HG03039 (cell line): Measurements from ENCODE around the gene RHPN2.

Experiments
- ATAC-seq: cut with Tn5 transposase; IDR thresholded peaks from one replicate; pipeline ENCODE4 v1.9.1; 2021; ENCODE audit warnings: mild to moderate bottlenecking, moderate library complexity; ENCODE audit not compliant: unreplicated experiment

The RHPN2 gene

GRCh38 chr19:33064792-33065550 lies at the start of gene RHPN2:
Gene RHPN2 (minus strand): TSS chr19:33064888. CDS start chr19:33064852, 36 bp downstream.
- peak; percentile 44 for ATAC-seq

DNA sequence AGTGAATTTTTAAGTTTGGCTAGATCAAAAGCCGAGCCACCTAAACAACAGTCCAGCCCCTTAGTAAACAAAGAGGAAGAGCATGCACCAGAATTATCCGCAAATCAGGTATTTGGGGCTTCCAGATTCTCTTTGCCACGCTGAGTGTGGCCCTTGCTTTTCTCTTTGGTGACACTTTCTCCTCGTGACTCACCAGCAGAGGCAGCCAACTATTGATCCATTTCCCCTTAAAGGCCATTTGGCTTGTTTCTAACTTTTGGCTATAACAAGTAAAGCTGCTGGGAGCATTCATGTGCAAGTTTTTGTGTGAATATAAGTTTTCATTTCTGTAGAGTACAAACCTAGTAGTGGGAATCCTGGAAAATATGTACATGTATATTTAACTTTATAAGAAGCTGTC lies 49.6 kb upstream of the RHPN2 start:
- no peak for ATAC-seq

- ATAC-seq: no peak
These were observed 46.9 kb upstream of the RHPN2 start for GRCh38 chr19:33111587-33111986.

DNA sequence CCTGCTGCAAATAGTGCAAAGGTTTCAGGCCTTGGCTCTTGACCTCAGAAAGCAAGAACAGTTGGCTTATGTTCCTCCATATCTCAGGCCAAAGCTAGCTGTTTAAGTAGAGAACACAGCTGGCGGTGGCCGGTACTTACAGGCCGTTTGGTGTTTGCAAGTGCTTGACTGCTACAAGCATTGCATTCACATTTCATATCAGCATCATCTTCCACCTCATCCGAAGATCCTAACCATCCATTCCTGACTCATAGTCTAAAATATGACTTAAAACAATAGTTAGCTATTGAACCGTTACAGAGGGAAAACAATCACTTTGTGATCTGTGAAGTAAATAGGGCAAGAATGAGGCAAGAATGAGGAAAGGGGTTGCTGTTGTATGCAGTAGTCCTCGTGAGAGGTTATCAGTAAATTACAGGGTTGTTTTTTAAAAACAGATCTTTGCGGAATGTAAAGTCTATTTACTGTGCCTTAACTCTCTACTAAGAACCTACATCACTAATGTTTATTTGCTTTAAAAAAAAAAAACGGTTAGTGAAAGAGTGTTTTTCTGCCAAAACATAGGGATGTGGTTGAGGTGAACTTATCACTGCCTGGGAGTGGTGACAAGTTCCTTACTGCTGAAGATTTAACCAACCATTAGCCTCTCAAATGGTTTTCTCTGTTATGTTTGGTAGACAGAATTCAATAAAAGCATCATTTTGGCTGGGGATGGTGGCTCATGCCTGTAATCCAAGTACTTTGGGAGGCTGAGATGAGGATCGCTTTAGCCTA lies 45.6 kb upstream of the RHPN2 start:
- ATAC-seq: no peak

DNA sequence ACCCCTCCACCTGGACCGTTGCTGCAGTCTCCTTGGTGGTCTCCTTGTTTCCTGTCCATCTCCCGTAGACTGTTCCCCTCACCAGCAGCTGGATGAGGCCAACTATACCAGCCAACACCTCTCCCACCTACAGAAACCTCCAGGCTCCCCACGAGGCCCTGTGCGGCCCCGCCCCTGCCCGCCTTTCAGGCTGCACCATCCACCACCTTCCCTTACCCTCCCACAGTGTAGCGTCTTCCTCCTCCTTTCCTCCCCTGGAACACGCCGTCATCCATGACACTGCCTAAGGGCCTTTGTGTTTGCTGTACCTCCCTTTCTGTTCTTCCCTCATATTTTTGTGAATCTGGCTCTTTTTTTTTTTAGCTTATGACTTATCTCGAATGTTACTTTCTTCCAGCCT lies 43.5 kb upstream of the RHPN2 start:
- no peak for ATAC-seq

DNA sequence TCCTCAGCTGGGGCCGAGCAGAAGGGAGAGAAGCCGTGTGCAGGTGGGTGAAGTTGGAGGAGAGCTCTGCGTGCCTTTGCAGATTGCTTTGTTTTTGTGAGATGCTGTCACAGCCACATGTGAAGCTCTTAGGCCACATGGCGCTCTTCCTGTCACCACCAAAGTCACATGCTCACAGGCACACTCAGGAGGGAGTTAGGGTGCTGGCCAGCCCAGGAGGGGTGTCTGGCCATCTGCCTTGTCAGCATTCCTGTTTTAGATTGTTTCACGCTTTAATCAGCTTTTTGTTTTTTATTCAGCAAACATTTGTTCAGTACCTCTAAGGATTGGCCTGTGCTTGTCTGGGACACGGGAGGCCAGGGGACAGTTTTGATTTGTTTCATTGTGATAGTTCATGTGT lies 38.2 kb upstream of the RHPN2 start:
- no peak for ATAC-seq

GRCh38 chr19:33100894-33101644 lies 36.4 kb upstream of the RHPN2 start:
- ATAC-seq: no peak

- ATAC-seq: no peak
These were observed 33.4 kb upstream of the RHPN2 start for GRCh38 chr19:33098055-33098534.

DNA sequence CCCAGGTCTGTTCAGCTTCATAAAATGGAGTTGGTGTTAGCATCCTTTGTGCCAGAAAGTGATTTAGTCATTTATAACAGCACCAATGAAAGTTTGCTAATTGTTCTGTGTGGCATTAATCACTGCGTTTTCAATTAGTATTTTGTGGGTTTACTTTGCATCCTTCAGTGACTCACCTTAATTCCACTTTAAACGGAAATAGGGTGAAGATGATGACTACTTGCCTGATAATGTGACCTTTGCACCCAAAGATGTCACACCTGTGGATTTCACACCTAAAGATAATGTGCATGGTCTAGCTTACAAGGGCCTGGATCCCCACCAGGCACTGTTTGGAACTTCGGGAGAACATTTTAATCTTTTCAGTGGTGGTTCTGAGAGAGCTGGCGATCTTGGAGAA lies 31.3 kb upstream of the RHPN2 start:
- ATAC-seq: no peak

DNA sequence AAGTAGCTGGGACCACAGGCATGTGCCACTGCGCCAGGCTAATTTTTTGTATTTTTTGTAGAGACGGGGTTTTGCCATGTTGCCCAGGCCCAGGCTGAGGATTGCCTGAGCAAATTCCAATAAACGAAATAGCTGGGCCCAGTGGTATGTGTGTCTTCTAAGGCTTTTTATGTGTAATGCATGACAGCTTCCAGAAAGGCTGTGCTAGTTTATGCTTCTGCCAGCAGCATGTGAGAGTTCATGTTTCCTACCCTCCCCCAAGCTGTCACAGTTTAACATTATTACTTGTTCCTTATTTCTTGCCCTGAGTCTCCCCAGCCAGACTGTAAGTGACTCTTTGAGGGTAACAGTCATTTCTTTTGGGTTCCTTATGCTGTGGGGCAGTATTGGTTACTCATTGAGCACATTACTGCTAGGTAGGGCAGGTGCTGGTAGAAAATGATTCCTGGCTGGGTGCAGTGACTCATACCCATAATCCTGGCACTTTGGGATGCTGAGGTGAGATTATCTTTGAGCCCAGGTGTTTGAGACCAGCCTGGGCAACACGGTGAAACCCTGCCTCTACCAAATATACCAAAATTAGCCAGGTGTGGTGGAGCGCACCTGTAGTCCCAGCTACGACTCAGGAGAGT lies 29.9 kb upstream of the RHPN2 start:
- no peak for ATAC-seq

DNA sequence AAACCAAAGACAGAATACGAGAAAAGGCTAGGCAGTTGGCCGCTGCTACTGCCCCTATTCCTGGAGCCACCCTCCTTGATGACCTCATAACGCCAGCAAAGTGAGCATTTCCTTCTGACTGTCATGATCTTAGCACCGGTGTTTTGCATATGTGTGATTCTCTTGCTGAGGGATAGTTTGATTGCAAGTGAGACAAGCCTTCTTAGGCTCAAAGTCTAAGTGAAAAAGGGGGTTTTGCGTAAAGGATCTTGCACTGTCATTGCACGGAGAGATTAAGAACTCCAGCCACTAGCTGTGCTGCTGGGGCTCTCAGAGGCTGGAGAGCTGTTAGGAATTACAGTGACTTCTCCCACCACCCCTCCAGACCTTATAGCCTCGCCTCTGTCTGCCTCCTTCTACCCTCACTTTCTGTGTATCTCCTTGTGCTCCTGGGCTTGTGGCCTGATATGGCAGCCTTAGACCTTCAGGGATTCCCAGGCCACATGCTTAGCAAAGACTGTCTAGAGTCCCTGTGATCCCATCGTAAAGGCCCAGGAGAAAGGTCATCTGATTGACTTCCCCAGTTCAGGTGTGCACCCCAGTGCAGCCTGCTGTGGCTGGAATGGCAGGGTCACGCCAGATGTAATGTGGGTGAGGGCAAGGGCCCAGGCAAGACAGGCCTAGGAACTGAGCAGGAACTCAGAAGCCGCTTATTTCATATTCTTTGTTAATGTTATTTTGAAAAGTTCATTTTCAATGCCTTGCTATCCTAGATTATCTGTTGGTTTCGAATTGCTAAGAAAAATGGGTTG lies 28.9 kb upstream of the RHPN2 start:
- no peak for ATAC-seq

- ATAC-seq: no peak
These were observed 25.5 kb upstream of the RHPN2 start for GRCh38 chr19:33090179-33090578.

DNA sequence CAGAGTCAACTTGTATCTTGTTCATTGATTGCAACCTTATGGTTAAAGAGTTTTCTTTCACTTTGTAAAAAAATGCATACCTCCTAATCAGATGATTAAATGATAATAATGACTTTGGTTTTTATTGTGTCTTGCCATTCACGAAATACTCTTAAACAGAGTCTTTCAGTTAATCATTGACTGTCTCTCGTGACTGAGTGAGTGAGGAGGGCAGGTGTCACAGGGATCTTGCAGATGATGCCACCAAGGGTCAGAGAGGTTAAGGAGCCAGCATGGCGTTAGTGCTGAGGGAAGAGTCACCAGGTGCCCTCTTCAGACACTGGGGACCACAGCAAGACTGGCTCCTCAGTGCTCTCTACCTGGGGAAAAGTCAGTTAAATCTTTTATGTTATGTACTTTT lies 24.3 kb upstream of the RHPN2 start:
- no peak for ATAC-seq

DNA sequence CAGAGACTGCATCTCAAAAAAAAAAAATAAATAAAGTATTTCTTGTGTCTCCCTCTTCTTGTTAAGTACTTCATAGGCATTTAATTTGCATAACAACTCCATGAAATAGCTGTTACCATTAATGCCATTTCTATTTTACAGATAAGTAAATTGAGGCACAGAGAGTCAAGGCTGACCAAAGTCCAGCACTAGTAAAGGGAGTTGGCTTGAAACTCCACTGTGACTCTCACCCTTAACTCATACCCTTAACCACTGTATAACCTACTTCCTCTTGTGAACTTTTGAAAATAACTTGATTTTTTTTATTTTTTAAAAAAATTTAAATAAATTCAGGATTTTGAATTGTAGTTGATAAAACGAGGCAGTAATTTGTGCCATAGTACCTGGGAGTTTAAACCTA lies 22.3 kb upstream of the RHPN2 start:
- ATAC-seq: no peak

DNA sequence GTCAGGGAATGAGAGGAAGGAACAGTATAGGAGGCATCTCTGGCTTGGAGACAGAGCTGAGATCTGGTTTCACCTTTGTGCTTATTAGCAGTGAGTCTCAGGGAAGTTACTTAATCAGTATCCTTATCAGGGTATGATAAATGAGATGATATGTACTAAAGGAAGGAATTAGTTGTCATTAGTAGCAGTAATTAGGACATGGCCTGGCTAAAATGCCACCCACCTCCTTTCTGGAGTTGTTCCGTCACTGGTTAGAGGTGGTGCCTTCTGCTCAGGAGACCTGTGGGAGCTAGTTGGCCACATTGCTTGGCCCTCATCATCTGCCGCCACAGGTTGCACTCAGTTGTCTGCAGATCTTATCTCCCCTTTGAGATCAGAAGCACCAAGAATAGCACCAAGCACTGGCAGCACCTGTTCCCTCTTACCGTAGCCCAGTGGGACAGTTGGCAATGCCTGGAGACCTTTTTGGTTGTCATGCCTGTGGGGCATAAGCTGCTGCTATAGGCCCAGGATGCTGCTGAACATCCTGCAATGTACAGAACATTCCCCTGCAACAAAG lies 21.0 kb upstream of the RHPN2 start:
- no peak for ATAC-seq

DNA sequence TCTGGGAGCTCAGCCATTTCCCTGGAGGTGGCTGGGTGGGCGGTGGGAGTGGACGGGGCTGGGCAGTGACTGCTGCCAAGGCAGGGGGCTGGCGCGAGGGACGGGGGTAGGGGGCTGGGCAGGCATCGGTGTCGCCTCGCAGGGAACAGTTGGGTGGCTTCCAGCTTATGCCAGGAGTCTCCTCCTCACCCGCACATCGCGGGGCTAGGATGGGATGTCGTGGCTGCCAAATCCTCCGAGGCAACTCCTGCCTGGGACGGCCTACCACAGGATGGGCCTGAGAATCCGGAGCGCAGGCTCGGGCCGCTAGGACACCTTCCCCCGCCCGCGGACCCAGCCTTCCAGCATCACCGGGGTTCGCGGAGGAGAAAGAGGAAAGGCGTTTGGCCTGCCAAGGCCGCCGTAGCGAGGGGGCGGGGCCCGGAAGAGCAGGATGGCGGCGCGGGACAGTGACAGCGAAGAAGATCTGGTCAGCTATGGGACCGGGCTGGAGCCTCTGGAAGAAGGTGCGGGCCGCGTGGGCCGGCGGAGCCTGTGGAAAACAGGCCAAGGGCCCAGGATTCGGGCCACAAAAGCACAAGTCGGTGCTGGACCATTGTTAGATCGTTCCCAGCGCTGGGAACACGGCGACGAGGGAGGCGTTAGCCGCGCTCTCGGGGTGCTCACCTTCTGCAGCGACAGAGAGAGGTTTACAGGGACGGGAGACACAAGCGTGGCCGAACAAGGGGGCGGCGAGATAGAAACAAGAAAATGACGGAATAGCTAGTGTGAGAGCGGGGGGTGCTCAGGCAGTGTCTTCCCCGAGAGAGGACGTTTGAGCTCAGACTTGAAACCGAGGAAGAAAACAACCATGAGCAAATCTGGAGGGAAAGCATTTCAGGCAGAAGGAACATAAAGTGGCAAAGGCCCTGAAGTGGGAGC lies 16.3 kb upstream of the RHPN2 start, which contains the start of gene GPATCH1:
Gene GPATCH1 (plus strand): TSS at position 421 of the 921 bp plus-strand sequence. CDS start 13 bp downstream, at position 434.
- ATAC-seq: peak; percentile 75

GRCh38 chr19:33075519-33075918 lies 10.8 kb upstream of the RHPN2 start:
- ATAC-seq: no peak

GRCh38 chr19:33071887-33072286 lies 7.2 kb upstream of the RHPN2 start:
- ATAC-seq: no peak

GRCh38 chr19:33067121-33067520 lies 2.4 kb upstream of the RHPN2 start:
- no peak for ATAC-seq
